Neural crest cell (in vitro differentiated cells): ENCODE measurements around the gene ZXDC. TPM values are rescaled to one million over a fixed set of nuclear protein-coding genes. Genes with fewer than 3 reads are reported as not detected.

ENCODE experiments used
- DNase-seq: peaks from one replicate; pipeline ENCODE4 v3.0.0; 2021; ENCODE audit warnings: low read depth, mixed read lengths, low spot score
- H3K27ac Mint-ChIP-seq: one replicate; pipeline ENCODE4 v1.8.0; 2021; ENCODE audit warnings: mild to moderate bottlenecking, mixed read lengths; ENCODE audit not compliant: unreplicated experiment
- H3K27me3 Mint-ChIP-seq: 2 replicates; pipeline ENCODE4 v1.8.0; 2021; ENCODE audit warnings: low read depth, mild to moderate bottlenecking, mixed read lengths
- H3K36me3 Mint-ChIP-seq: 2 replicates; pipeline ENCODE4 v1.8.0; 2021; ENCODE audit warnings: low read depth, mild to moderate bottlenecking, mixed read lengths
- H3K4me1 Mint-ChIP-seq: 2 replicates; pipeline ENCODE4 v1.8.0; 2021; ENCODE audit warnings: mixed read lengths
- H3K4me3 Mint-ChIP-seq: one replicate; pipeline ENCODE4 v1.8.0; 2021; ENCODE audit warnings: mild to moderate bottlenecking, mixed read lengths
- H3K9me3 Mint-ChIP-seq: 2 replicates; pipeline ENCODE4 v1.8.0; 2021; ENCODE audit warnings: mixed read lengths
- CTCF ChIP-seq: fragments of 200-600 bp; sonication (generic); conservative IDR thresholded peaks from 2 replicates; pipeline ENCODE4 v1.5.0; 2021; ENCODE audit warnings: antibody characterized with exemption, mild to moderate bottlenecking
- long read RNA-seq: library from polyadenylated mRNA; unstranded; transcript quantifications from one replicate; pipeline ENCODE4 v2.0.0, GENCODE V29; 2020
- total RNA-seq: library from RNA; stranded (reverse); gene quantifications from 2 replicates; pipeline ENCODE4 v1.2.1, GENCODE V29; 2021

Gene ZXDC
- total RNA-seq = 34.3 and 34.7 TPM in 2 replicates
- long read RNA-seq, partial matches to known transcripts = 3 of 18 reads
- long read RNA-seq, other reads (novel, unspliced or antisense) = 15 of 18 reads

- Mint-ChIP-seq H3K4me3 (peak within 1 kb of the TSS; percentile 92), H3K27ac (peak within 1 kb of the TSS; percentile 88), H3K27me3 (peaks cover 3% of the 10 kb centered on the region), H3K4me1 (peaks cover 38% of the 10 kb centered on the region), H3K9me3 (no peaks in the 10 kb centered on the region), H3K36me3 (peaks cover 2% of the 10 kb centered on the region)
- peak; percentile 85 for DNase-seq
- TF ChIP-seq CTCF = peak; percentile 51
Observed at GRCh38 chr3:126475413-126476114, at the start of gene ZXDC. ZXDC (minus strand) TSS chr3:126475891; CDS start chr3:126475865, 26 bp downstream.

GRCh38 chr3:126525091-126525852 is 49.6 kb upstream of the ZXDC start:
- Mint-ChIP-seq H3K9me3 (no peaks in the 10 kb centered on the region), H3K27me3 (peaks cover 39% of the 10 kb centered on the region), H3K4me3 (no peak overlapping the region), H3K27ac (no peak overlapping the region), H3K4me1 (peaks cover 9% of the 10 kb centered on the region), H3K36me3 (no peaks in the 10 kb centered on the region)
- DNase-seq = no peak
- no peak for TF ChIP-seq CTCF

- DNase-seq = no peak
- Mint-ChIP-seq H3K9me3 (no peaks in the 10 kb centered on the region), H3K4me3 (peak overlapping the region; percentile 68), H3K36me3 (no peaks in the 10 kb centered on the region), H3K27me3 (peaks cover 39% of the 10 kb centered on the region), H3K27ac (no peak overlapping the region), H3K4me1 (peaks cover 9% of the 10 kb centered on the region)
- no peak for TF ChIP-seq CTCF
Observed at GRCh38 chr3:126524429-126524988, 48.8 kb upstream of the ZXDC start.

GRCh38 chr3:126523745-126524428 is 48.2 kb upstream of the ZXDC start, which contains the start of gene CHST13:
CHST13 (plus strand) TSS chr3:126524155; CDS start chr3:126524333, 178 bp downstream.
- Mint-ChIP-seq H3K27ac (no peak within 1 kb of the TSS), H3K4me3 (peak within 1 kb of the TSS; percentile 68), H3K9me3 (no peaks in the 10 kb centered on the region), H3K27me3 (peaks cover 39% of the 10 kb centered on the region), H3K4me1 (peaks cover 11% of the 10 kb centered on the region), H3K36me3 (no peaks in the 10 kb centered on the region)
- TF ChIP-seq CTCF = no peak
- peak; percentile 47 for DNase-seq

- Mint-ChIP-seq H3K27me3 (peaks cover 33% of the 10 kb centered on the region), H3K4me1 (peaks cover 13% of the 10 kb centered on the region), H3K27ac (no peak overlapping the region), H3K36me3 (no peaks in the 10 kb centered on the region), H3K4me3 (peak overlapping the region; percentile 54), H3K9me3 (no peaks in the 10 kb centered on the region)
- peak; percentile 75 for DNase-seq
- TF ChIP-seq CTCF = peak; percentile 88
Observed at GRCh38 chr3:126522363-126522788, 46.7 kb upstream of the ZXDC start.
